GM12864 (cell line): ENCODE measurements around the gene ZNF853.
"Not testable (repeated sequence)": the region's sequence is repeated elsewhere in the genome, so short reads cannot be mapped to it uniquely, and the experiment has no call there.

Experiments used
- DNase-seq: peaks from one replicate; pipeline ENCODE4 v3.0.0-alpha.2; 2011; ENCODE audit warnings: low read depth
- H3K4me3 ChIP-seq: 2 replicates; pipeline ENCODE4 v1.5.1; 2011; ENCODE audit warnings: mild to moderate bottlenecking, low read depth, low read length, control low read depth
- CTCF ChIP-seq: IDR thresholded peaks from 2 replicates; pipeline ENCODE4 v1.5.1; 2011; ENCODE audit warnings: low read depth, mild to moderate bottlenecking, moderate library complexity, low read length, control low read depth, inconsistent platforms; ENCODE audit errors: missing control alignments

The ZNF853 gene

GRCh38 chr7:6614953-6615722 is at the start of gene ZNF853:
Gene ZNF853, plus strand, starts transcription at chr7:6615610. Its CDS starts 565 bp downstream, at chr7:6616175.
- DNase-seq = no peak
- H3K4me3 ChIP-seq = no peak within 1 kb of the TSS
- TF ChIP-seq CTCF = no peak

- no peak overlapping the region for H3K4me3 ChIP-seq
- TF ChIP-seq CTCF = no peak
- DNase-seq = no peak
Observed at GRCh38 chr7:6565655-6566054, 49.8 kb upstream of the ZNF853 start.

- H3K4me3 ChIP-seq = no peak overlapping the region
- DNase-seq = no peak
- no peak for TF ChIP-seq CTCF
Observed at GRCh38 chr7:6567886-6568285, 47.5 kb upstream of the ZNF853 start.

GRCh38 chr7:6571160-6571779 is 44.1 kb upstream of the ZNF853 start:
- TF ChIP-seq CTCF = no peak
- DNase-seq = peak; percentile 21

GRCh38 chr7:6575281-6576023 is 40.0 kb upstream of the ZNF853 start:
- DNase-seq = no peak
- no peak overlapping the region for H3K4me3 ChIP-seq
- TF ChIP-seq CTCF = no peak

More at GRCh38 chr7:6571160-6571779, 44.1 kb upstream of the ZNF853 start:
- H3K4me3 ChIP-seq = no peak overlapping the region

GRCh38 chr7:6576024-6576866 is 39.2 kb upstream of the ZNF853 start:
- peak overlapping the region; percentile 22; the same call in 1 of the 2 replicates for H3K4me3 ChIP-seq
- peak; percentile 10 for TF ChIP-seq CTCF
- DNase-seq = no peak

- DNase-seq = not testable (repeated sequence)
Observed at GRCh38 chr7:6576867-6577368, 38.5 kb upstream of the ZNF853 start.

More at GRCh38 chr7:6576867-6577368, 38.5 kb upstream of the ZNF853 start:
- H3K4me3 ChIP-seq = peak overlapping the region; percentile 83
